Stomach (tissue), 4 donors: ENCODE data around the gene NUDT4B.
"Not testable (repeated sequence)": the region's sequence is repeated elsewhere in the genome, so short reads cannot be mapped to it uniquely, and the experiment has no call there.

ENCODE experiments used
- CTCF ChIP-seq, 7 experiments: fragments of 450-650 bp in 4 of 7; fragments of 200-600 bp in 3 of 7; sonication (generic) in 3 of 7; IDR thresholded peaks; one replicate each; pipeline ENCODE4 v1.5.1; 2016 to 2019; ENCODE audit warnings: antibody characterized with exemption in 7 of 7, control low read depth in 2 of 7, mild to moderate bottlenecking in 1 of 7
- POLR2A ChIP-seq, 4 donors: fragments of 450-650 bp; IDR thresholded peaks; one replicate each; pipeline ENCODE4 v1.6.1; 2016; ENCODE audit warnings: antibody characterized with exemption in 4 of 4, control low read depth in 2 of 4, mild to moderate bottlenecking in 1 of 4, moderate library complexity in 1 of 4
- POLR2AphosphoS5 ChIP-seq, 3 donors: sonication (generic); formaldehyde crosslinking; IDR thresholded peaks; one replicate each; pipeline ENCODE4 v1.6.1; 2016; ENCODE audit warnings: antibody characterized with exemption in 3 of 3

GRCh38 chr1:148702242-148702641 lies 46.3 kb upstream of the NUDT4B start:
- not testable (repeated sequence) for TF ChIP-seq CTCF, POLR2A, POLR2AphosphoS5 (IDR thresholded peaks at IDR 0.05)
